Endodermal cell (in vitro differentiated cells): ENCODE results near the gene NRXN2. TPM values are rescaled to one million over a fixed set of nuclear protein-coding genes. Genes with fewer than 3 reads are reported as not detected.

Experiments
- DNase-seq: peaks from one replicate; pipeline ENCODE4 v3.0.0-alpha.2; 2017
- H3K27ac ChIP-seq: 2 replicates; pipeline ENCODE4 v1.5.1; 2013; ENCODE audit warnings: mild to moderate bottlenecking, low read depth, low read length, moderate library complexity
- H3K27me3 ChIP-seq: 2 replicates; pipeline ENCODE4 v1.6.1; 2013; ENCODE audit warnings: mild to moderate bottlenecking, low read length, moderate library complexity; ENCODE audit not compliant: insufficient read depth, control insufficient read depth, poor library complexity, severe bottlenecking
- H3K36me3 ChIP-seq: 2 replicates; pipeline ENCODE4 v1.7.0; 2013; ENCODE audit warnings: mild to moderate bottlenecking, low read length, moderate library complexity; ENCODE audit not compliant: control insufficient read depth, insufficient read depth
- H3K4me1 ChIP-seq: one replicate; pipeline ENCODE4 v1.7.0; 2013; ENCODE audit warnings: low read length; ENCODE audit not compliant: control insufficient read depth, insufficient read depth
- H3K4me3 ChIP-seq: 2 replicates; pipeline ENCODE4 v1.5.1; 2013; ENCODE audit warnings: mild to moderate bottlenecking, low read length, moderate library complexity
- H3K9ac ChIP-seq: 2 replicates; pipeline ENCODE4 v1.6.1; 2013; ENCODE audit warnings: mild to moderate bottlenecking, low read length, moderate library complexity; ENCODE audit not compliant: poor library complexity, severe bottlenecking; ENCODE audit errors: extremely low read depth
- H3K9me3 ChIP-seq: 2 replicates; pipeline ENCODE4 v1.6.1; 2013; ENCODE audit warnings: mild to moderate bottlenecking, low read length, moderate library complexity; ENCODE audit not compliant: control insufficient read depth
- H3K27ac Mint-ChIP-seq: 2 replicates; pipeline ENCODE4 v1.8.0; 2020; ENCODE audit warnings: mixed read lengths
- H3K27me3 Mint-ChIP-seq: 2 replicates; pipeline ENCODE4 v1.8.0; 2021; ENCODE audit warnings: mild to moderate bottlenecking, mixed read lengths; ENCODE audit not compliant: insufficient read depth
- H3K36me3 Mint-ChIP-seq: 2 replicates; pipeline ENCODE4 v1.8.0; 2020; ENCODE audit warnings: low read depth, mixed read lengths
- H3K4me1 Mint-ChIP-seq: 2 replicates; pipeline ENCODE4 v1.8.0; 2020; ENCODE audit warnings: mixed read lengths
- H3K4me3 Mint-ChIP-seq: 2 replicates; pipeline ENCODE4 v1.8.0; 2020; ENCODE audit warnings: mild to moderate bottlenecking, moderate library complexity, mixed read lengths
- H3K9me3 Mint-ChIP-seq: 2 replicates; pipeline ENCODE4 v1.8.0; 2020; ENCODE audit warnings: mild to moderate bottlenecking, mixed read lengths
- WGBS, 2 experiments: methylation state at CpG; one replicate each; pipeline versions ENCODE4 v1.1.5 to v1.1.7; 2013; ENCODE audit warnings: missing lambda C conversion rate in 2 of 2, mixed read lengths in 1 of 2; ENCODE audit not compliant: insufficient coverage in 1 of 2, insufficient read length in 1 of 2; 5-methylcytosine and 5-hydroxymethylcytosine counted together
- total RNA-seq, 2 donors: library from RNA; stranded (reverse); fragmentation: NEBNext Ultra II Directional in 1 of 2; extraction: Animal tissue kit (Norgen Biotek cat#: 25700) in 1 of 2; gene quantifications; 2 replicates in 1 of 2; 3 replicates in 1 of 2; pipeline ENCODE4 v1.2.1, GENCODE V29; 2021
- TF ChIP-seq, protein P1 (sequence below): fragments of 200-600 bp; sonication (generic); conservative IDR thresholded peaks from 2 replicates; pipeline ENCODE4 v1.5.0; 2021; ENCODE audit warnings: antibody characterized with exemption, mild to moderate bottlenecking

The NRXN2 gene
- total RNA-seq, 2 donors from 2014 or later: 1.00 to 1.5 TPM

DNA sequence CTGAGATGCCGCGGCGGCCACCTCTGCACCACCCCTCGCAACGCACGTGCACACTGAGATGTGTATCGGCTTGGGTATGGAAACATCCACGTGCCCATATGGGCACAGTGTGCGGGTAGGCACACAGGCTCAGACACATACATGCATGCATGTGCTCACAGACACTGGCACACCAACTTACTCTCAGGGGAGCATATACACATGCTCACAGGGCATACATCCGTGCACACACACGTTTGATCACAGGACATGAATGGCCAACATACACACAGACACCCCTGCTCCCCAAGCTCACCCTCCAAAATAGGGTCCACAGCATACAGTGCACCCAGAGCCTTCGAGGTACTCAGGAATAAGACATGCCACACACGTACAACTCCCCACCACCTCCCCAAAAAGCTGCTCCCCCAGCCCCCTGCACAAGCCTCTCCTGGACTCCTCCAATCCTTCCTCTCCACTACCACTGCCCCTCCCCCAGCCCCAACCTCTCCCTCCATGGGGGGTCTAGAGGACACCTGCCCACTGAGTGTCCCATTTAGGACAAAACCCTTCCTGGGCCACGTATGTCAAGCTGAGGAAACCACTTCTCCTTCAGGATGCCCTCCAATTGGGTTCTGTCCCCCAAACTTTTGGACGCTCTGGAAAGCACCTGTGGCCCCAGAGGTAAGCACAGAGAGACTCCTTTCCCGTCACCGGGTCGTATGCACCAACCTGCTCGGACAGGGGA, 78.9 kb downstream of the NRXN2 start:
- Histone ChIP-seq H3K9ac (no peak overlapping the region), H3K4me3 (no peak overlapping the region), H3K36me3 (no peaks in the 10 kb centered on the region), H3K4me1 (no peaks in the 10 kb centered on the region), H3K27me3 (peaks cover 72% of the 10 kb centered on the region), H3K27ac (no peak overlapping the region), H3K9me3 (no peaks in the 10 kb centered on the region)
- Mint-ChIP-seq H3K27ac (no peak overlapping the region), H3K4me1 (peaks cover 8% of the 10 kb centered on the region), H3K27me3 (peaks cover 60% of the 10 kb centered on the region), H3K4me3 (peak overlapping the region; percentile 48), H3K9me3 (no peaks in the 10 kb centered on the region), H3K36me3 (no peaks in the 10 kb centered on the region)
- TF ChIP-seq, protein P1, sequence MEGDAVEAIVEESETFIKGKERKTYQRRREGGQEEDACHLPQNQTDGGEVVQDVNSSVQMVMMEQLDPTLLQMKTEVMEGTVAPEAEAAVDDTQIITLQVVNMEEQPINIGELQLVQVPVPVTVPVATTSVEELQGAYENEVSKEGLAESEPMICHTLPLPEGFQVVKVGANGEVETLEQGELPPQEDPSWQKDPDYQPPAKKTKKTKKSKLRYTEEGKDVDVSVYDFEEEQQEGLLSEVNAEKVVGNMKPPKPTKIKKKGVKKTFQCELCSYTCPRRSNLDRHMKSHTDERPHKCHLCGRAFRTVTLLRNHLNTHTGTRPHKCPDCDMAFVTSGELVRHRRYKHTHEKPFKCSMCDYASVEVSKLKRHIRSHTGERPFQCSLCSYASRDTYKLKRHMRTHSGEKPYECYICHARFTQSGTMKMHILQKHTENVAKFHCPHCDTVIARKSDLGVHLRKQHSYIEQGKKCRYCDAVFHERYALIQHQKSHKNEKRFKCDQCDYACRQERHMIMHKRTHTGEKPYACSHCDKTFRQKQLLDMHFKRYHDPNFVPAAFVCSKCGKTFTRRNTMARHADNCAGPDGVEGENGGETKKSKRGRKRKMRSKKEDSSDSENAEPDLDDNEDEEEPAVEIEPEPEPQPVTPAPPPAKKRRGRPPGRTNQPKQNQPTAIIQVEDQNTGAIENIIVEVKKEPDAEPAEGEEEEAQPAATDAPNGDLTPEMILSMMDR: no peak
- WGBS, 2 experiments: 11 to 13% methylated on average over 5 to 19 of the region's 19 CpGs
- no peak for DNase-seq

DNA sequence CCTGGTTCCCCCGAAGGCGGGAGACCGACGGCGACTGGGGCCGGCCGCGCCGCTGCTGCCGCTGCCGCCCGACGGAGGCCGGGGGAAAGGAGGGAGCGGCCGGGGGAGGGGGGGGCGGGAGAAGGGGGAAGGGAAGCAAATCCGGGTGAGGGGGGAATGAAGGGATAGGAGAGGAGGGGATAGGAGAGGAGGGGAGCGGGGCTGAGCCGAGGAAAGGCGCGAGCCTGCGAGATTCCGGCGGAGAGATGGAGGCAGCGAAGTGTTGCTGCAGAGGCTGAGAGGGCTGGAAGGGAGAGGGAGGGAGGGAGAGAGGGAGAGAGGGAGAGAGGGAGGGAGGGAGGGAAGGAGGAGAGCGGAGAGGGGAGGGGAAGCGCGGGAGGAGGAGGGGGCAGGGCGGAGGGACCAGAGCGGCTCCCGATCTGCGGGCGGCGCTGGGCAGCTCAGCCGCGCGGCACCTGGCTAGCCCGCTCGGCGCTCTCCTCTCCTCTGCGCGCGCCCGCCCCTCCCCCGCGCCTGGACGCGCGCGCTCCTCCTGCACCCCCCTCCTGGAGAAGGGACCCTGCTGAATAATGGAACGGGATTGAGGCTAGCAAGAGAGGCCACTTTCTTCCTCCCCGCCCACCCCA, 79.6 kb downstream of the NRXN2 start:
- no peak overlapping the region for H3K27ac Mint-ChIP-seq
- Histone ChIP-seq H3K4me3 (no peak overlapping the region), H3K4me1 (no peaks in the 10 kb centered on the region)

DNA sequence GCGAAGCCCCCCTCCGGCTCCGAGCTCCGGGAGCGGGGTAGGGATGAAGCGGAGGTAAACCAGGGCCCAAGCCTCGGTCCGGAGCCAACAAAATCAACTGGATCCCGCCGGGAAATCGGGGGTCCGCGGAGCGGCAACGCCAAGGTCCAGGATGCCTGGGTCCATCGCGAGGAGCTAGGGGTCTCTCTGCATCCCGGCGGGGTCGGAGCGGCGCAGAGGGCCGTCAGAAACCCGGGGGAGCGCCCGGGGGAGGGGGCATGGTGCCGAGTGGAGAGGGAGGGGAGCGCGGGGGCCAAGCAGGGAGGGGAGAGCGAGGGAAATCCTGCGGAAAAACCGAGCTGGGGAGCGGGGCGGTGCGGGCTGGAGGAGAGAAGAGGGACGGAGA, 80.1 kb downstream of the NRXN2 start:
- Histone ChIP-seq H3K9ac (no peak overlapping the region), H3K36me3 (no peaks in the 10 kb centered on the region), H3K27ac (no peak overlapping the region), H3K4me1 (no peaks in the 10 kb centered on the region), H3K27me3 (peaks cover 84% of the 10 kb centered on the region), H3K9me3 (no peaks in the 10 kb centered on the region), H3K4me3 (no peak overlapping the region)
- no peak for DNase-seq
- peaks cover 8% of the 10 kb centered on the region for H3K4me1 Mint-ChIP-seq
- TF ChIP-seq, protein P1: no peak
- peaks cover 51% of the 10 kb centered on the region for H3K27me3 Mint-ChIP-seq
- no peak overlapping the region for H3K27ac Mint-ChIP-seq
- no peaks in the 10 kb centered on the region for H3K36me3 Mint-ChIP-seq
- H3K4me3 Mint-ChIP-seq: peak overlapping the region; percentile 48
- no peaks in the 10 kb centered on the region for H3K9me3 Mint-ChIP-seq
- WGBS, 2 experiments: 1 to 2% methylated on average over 8 to 36 of the region's 36 CpGs

More for the DNA sequence above, 79.6 kb downstream of the NRXN2 start:
- peak overlapping the region; percentile 48 for H3K4me3 Mint-ChIP-seq
- no peaks in the 10 kb centered on the region for H3K36me3 Mint-ChIP-seq
- peaks cover 56% of the 10 kb centered on the region for H3K27me3 Mint-ChIP-seq
- 0% methylated on average over 39 of the region's 53 CpGs; no CpG with 5 or more reads in 1 of the 2 experiments for WGBS, 2 experiments
- Histone ChIP-seq H3K27ac (no peak overlapping the region), H3K9me3 (no peaks in the 10 kb centered on the region), H3K36me3 (no peaks in the 10 kb centered on the region), H3K9ac (no peak overlapping the region), H3K27me3 (peaks cover 79% of the 10 kb centered on the region)
- H3K4me1 Mint-ChIP-seq: peaks cover 8% of the 10 kb centered on the region
- TF ChIP-seq, protein P1: no peak
- peak; percentile 80 for DNase-seq
- no peaks in the 10 kb centered on the region for H3K9me3 Mint-ChIP-seq
